GM21723 (cell line): ENCODE results near the gene PARD6G.
A peak's percentile ranks its signal among the peaks of the same experiment; 100 is the strongest.

Experiments
- ATAC-seq: cut with Tn5 transposase; IDR thresholded peaks from one replicate; pipeline ENCODE4 v1.9.1; 2021; ENCODE audit warnings: mild to moderate bottlenecking, moderate library complexity; ENCODE audit not compliant: unreplicated experiment

Gene PARD6G

DNA sequence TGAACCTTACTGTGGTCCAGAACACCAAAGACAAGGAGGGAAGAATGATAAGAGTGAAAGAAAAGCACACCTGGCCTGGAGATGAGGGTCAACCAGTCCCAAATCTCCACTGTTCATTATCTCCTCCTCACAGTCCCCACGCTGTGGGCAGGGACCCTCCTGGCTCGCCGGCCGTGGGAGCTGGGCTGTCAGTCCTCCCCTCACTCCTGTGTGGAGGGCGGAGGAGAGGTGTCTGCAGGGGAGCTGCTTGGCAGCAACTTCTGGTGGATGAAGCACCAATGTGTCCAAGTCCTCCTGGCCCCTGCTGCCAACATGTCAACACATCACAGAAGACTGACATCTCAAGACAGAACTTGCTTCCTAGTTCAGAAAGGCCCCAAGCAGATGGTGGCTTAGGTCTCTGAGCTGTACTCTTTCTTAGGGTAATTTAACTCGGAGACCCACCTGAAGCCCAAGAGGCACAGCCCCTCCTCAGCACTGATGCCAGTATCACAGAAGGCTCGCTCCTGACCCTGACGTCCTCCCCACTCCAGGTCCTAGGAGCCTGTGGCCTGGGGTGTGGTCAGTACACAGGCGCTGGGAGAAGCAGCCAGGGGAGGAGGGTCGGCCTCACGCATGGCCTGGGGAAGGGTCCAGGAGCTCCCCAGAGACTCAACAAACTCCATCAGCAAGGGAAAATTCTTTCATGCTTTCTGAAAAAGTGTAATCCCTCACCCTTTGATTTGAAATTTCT, 54.5 kb downstream of the PARD6G start:
- ATAC-seq, result no peak

DNA sequence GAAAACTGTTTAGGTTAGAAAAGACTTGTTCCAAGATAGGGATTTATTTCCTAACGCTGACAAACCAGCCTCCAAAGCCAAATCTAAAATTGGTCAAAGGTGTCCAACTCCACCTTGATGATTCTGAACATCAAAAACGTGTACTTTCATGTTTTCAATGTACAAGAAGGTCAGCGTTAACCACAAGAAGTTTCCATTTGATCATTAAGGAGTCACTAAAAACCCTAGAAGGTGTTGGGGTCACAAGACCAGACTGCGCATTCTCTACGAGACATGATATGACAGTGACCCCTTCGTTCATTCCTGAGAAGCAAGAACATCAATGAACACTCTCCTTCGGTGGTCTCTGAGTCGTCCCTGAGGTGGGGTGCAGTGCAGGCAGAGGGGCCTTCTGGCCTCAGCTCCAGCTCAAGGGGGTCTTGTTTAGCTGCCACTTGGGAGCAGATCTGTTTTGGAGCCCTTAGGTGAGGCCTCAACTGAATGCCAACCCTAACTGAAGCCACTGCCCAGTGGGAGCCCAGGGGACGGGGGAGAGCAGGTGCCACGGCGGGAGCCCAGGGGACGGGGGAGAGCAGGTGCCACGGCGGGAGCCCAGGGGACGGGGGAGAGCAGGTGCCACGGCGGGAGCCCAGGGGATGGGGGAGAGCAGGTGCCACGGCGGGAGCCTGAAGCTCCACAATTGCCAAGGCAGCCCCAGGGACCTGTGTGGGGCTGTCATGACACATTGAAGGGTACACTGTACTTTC, 55.2 kb downstream of the PARD6G start:
- no peak for ATAC-seq

DNA sequence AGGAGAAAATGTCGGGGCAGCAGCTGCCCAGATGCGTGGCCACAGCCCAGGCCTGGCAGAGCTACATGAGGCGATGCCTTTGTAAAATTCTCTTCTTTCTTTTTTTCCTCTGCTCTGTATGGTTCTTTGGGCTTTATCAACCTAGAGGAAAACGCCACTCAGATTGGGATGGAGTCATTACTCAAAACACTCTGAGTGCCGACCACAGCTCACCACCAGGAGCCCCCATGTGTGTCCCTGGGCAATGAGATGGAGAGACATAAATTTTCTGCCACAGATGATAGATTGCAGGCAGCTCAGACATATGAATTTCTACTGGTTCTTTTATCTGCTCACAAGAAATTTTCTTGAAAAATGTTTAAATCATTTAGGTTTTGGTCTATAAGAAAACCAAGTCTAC, 56.0 kb downstream of the PARD6G start:
- ATAC-seq, result no peak

DNA sequence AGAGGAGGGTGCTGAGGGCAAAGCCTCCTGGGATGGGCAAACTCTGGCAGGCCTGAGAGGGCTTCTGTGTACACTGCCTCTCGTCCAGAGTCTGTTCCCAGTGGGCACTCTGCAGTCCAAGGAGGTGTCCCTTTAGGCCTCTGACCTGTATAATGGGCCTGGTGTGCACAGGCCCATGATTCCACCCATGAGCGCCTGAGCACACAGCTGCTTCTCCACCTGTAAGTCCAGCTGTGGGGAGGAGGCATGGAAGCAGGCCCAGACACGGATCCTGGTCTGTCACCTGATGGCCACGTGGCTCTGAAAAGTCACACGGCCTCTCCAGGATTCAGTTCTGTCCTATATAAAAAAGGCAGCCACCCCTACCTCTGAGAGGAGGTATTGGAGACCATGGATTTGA, 57.0 kb downstream of the PARD6G start:
- no peak for ATAC-seq

DNA sequence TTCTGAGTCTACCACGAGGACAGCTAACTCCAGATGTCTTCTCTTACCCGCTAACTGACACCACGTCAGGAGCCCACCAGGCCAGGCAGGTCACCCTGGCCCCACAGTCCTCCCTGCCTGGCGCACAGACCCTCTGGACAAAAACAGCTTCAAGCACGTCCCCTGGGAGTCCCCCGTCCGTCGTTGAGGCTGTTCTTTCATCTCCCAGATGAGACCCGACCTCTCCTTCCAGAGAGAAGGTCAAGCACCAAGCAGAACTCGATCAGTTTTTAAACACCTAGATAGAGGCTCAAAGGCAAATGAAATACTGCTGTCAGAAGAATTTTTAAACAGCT, 57.8 kb downstream of the PARD6G start:
- ATAC-seq, result no peak

DNA sequence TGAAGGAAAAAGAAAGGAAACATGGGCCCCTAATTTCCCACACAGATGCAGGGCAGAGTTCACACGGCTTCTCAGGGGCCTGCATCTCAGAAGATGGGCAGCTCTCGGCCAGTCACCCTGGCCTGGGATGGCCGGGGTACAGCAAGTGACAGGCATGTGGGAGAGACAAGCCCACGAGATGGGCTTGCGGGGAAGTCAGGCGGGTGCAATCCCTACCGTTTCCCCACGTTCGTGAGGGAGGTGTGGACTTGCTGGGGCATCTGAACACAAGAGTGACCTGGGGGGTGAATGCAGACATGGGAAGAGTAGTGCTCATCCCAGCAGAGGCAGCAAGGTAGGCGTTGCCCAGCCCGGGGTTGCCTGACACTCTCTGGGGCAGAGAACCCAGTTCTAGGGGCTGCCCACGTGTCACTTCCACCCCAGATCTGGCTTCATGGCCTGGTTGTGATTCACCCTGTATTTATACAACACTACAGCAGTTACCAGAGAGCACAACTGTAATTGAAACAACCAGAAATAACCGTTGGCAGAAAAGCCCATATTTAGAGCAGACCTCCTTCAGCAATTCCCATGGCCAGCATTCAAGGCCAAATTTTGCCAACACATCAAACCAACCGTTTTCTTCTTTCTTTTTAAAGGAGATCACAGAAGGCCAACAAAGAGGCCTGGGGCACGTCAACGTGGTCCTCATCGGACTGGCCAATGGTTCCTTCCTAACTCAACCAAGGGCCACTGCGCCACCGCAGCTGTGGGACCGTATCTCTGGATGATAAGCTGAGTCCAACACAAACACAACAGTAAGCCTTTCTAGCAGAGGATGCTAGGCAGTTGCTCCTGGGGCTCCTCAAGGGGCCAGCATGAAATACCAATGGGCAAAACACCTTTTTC, 58.4 kb downstream of the PARD6G start:
- ATAC-seq, result no peak

DNA sequence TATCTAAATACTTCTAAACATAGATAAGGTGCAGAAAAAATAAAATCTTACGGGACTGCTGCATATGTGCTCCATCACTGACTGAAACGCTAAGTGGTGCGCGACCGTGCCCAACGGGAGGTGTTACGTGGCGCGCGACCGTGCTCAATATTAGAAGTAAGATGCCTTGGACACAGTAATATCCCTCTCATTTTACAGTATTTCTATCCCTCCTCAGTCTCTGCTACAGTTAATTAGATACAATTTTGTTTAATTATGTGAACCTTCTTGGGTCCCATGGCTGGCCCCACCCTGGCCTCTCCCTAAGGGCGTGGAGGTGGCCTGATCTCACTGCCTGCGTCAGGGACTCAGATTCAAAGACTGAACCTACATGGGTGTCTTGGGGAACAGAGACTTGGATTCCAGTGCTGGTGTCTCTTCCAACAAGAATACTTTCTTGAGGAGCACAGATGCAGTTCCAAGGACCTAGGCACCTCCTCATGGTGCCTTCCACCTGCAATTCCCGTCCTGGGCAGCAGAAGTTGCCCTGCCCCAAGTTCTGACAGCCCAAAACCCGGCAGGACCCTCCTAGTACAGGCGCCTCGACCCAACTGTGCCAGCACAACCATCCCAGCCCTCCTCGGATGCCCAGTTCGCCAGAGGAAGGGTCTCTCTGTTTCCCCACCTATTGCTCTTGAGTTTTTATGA, 59.2 kb downstream of the PARD6G start:
- no peak for ATAC-seq

DNA sequence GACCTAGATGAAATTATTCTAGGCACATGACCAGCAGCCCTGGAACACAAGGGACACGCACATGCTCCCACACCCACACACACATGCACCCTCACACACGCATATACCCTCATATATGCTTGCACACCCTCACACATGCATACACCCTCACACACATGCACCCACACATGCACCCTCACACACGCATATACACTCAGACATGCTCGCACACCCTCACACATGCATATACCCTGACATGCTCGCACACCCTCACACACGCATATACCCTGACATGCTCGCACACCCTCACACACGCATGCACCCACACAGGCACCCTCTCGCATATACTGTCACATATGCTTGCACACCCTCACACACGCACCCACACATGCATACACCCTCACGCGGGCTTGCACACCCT, 61.8 kb downstream of the PARD6G start:
- no peak for ATAC-seq

DNA sequence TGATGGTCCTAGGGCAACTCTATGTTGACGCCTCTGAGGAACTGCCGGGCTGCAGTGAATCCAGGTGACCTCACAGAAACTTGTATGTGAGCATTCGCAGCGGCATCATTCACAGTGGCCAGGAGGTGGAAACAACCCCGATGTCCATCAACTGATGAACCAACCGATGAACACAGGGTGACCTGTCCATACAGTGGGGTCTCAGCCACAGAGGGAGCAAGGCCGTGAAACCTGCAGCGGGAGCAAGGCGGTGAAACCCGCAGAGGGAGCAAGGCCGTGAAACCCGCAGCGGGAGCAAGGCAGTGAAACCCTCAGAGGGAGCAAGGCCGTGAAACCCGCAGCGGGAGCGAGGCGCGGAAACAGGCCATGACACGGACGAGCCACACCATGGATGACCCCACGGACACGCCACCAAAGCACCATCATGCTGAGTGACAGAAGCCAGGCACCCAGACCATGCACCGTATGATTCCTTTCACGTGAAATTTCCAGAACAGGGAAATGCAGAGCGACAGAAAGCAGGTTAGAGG, 63.0 kb downstream of the PARD6G start:
- no peak for ATAC-seq

DNA sequence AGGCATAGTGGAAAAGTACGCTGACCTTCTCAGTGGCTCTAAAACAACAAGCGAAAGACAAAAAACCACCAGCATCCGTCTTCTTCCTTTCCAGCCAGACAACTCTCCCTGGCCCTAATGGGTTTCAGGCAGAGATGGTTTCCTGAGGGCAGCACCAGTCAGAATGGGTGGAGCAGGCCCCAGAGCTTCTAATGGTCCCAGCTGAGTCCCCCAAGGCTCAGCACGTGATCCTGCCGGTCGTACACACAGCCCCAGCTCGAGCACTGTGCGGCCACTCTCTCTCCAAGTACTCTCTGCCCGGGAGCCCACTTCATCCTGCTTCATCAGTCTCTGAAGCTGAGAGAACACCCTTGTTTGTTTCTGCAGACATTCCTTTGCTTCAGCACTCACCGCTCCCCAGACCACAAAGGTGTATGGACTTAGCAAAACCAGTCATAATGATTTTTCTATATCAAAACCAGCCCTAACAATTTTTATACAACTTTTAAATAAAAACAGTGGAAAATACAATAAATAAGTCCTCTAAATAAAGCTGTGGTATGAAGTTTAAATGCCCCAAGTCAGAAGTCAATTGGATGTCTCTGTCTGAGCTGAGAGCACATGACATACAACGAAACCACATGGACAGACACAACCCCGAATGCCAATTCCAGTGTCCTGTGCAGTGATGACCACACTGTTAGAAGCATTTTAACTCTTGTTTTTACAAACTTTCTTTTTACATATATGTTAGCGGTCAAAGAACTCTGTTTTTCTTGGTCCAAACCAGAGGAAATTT, 63.9 kb downstream of the PARD6G start:
- no peak for ATAC-seq

DNA sequence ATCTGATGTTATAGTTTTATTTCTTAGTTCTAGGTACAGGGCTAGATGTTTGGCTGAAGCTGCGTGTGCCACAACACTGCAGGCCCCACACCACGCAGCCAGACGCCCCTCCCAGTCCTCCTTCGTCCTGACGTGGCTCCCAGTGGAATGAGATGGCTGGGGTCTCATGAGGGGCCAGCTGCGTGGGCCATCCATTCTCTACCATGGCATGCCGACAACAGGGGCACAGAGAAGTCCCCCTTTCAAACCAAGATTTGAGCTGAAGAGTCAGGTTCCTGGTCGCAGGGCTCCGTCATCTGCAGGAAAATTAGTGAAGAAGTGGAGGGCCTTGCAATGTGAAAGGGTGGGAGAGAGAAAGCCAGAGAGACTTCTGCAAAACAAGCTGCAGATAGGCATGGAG, 64.5 kb downstream of the PARD6G start:
- no peak for ATAC-seq

DNA sequence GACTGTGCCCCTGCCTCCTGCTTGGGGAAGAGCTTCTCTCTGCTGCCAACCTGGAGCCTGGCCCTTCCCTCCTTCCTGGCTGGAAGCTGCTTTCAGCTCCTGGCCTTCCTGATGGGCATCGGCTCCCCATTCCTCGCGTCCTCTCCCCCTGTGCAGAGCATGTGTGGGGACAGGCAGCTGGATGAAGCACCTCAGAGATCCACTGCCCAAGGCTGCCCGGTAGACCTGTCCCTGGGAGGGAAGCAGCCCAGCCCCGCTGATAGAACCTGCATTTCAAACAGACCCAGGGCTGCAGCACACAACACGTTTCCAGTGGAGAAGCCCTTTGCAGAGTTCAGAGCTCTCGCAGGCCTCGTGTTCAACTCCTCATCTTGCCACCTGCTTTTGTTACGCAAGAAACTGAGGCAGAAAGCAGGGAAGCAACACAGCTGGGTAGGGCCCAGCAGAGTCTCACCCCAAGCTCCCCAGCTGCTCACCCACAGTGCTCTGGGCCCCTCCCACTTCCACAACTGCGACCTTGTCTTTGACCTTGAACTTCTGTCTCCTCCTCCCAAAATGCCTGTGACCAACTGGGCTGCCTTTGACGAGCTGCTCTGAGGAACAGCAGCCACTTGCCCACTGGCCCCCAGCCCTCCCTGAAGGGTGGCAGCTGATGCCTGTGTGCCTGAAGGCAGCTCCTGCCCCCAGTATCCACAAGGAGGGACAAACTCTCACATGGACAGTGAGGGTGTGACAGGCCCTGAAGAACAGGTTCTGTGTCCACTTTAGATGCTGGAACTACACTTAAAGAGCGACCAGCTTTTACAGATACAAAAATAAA, 65.5 kb downstream of the PARD6G start:
- ATAC-seq, result no peak

DNA sequence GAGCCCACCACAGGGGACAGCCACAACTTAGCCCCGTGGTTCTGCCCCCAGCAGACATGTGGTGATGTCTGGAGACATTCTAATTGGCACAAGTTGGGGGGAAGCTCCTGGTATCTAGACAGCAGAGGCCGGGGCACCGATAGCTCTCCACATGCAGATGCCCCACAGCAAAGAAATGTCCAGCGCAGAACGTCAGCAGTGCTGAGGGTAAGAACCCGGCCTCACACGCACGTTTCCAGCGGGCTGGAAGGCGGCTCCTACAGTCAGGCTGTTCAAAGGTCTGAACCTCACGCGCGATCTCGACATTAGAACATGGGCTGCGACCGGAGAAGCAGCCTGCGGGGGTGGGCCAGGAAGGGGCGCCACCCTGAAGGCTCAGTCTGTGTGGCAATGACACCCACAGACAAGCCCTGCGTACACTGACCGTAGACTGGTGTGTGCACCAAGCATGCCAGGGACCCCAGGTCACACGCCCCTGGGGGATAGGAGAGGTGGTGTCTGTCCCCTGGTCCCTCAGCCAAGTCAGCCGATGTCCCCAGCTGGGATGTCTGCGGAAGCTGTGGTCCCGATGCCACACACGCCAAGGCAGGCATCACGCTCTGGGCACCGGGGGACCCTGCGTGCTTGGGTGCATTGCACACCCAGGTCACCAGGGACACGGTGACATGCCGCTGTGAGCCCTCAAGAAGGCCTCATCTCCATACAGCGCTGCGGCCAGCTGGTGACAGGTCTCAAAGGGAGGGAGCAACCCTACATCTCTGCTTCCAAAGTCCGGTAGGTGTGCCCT, 66.3 kb downstream of the PARD6G start:
- no peak for ATAC-seq

DNA sequence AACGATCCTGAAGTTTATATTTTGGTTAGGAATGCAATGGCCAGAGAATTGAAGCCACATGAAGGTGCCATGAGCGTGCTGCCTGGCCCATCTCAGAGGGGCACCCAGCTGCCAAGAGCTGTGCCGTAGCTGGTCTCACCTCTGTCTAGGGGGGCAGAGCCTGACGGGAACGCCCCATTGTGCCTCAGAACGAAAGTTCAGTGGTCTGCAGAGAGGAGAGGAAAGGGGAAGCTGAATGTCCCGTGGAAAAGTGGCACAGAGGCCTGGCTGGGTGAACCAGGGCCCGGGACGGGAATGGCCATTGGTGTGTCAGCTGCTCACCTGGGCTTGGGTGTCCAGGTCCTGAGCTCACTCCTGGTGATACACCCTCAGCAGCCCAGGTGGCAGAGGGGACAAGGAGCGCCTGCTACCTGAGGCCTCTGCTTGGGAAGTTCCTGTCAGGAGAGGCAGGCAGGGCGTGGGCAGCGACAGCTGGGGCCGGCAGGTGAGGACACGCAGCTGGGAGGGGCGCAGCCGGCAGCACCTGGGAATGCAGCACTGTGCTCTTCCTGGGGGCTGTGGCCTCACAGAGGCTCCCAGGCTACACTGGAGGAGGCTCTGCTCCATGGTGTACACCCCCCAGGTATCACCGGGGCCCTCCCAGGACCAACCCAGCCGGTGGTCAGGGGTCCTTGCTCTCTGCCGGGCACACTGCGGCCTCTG, 67.3 kb downstream of the PARD6G start:
- ATAC-seq, result peak; percentile 49

DNA sequence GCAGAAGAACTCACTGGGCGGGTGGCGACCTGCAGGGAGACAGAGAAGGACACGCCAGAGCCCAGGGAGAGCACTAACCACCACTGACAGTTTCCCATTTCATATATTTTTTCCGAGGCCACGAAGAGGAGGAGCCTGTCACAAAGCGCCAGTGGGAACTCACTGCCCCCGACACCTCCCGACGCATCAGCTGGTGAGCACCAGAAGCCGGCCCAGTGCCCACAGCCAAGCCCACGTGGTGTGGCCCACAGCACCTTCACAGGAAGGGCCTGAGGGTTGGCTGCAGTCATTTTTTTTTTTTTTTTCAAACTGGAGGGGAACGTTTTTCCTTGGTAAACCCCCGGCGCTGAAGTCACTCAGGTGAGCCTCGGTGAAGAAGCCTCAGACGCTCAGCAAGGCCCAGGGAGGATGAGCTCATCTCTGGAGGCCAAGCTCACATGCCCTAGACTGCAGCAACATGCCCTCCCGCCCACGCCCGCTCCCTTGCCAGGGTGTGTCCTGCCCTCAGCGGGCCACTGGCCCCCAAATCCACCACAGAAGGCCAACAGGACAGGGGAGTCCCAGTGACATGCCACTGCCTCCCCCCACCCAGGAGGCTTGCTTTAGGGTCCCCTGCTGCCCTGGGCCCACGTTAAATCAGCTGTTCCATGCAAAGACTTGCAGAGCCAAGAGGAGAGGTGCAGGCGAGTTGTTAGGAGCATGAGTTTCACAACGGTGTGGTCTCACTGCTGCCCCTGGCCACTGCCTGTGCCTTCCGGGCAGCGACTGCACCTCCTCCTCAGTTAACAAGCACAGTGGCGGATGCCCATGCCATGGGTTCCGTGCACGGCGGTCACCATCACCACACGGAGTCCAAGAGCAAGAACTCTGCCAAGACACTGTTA, 68.1 kb downstream of the PARD6G start:
- no peak for ATAC-seq

DNA sequence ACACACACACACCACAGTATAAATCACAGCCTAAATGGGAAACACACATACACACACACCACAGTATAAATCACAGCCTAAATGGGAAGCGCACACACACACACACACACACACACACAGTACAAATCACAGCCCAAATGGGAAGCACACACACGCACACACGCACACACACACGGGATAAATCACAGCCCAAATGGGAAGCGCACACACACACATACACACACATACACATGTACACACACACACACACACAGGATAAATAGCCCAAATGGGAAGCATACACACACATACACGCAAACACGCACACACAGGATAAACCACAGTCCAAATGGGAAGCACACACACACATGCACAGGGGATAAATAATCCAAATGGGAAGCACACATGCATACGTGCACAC, 70.2 kb downstream of the PARD6G start:
- no peak for ATAC-seq
